Hepatocyte (in vitro differentiated cells): ENCODE measurements around the gene PTPRE.

Experiments used
- EZH2 ChIP-seq: fragments of 200-600 bp; sonication (generic); IDR thresholded peaks from 2 replicates; pipeline ENCODE4 v1.6.1; 2016; ENCODE audit warnings: antibody characterized with exemption, mild to moderate bottlenecking, borderline replicate concordance
- TF ChIP-seq, protein P1 (sequence below): fragments of 200-600 bp; sonication (generic); IDR thresholded peaks from 2 replicates; pipeline ENCODE4 v1.5.1; 2016; ENCODE audit warnings: antibody characterized with exemption, mild to moderate bottlenecking; ENCODE audit not compliant: poor library complexity

DNA sequence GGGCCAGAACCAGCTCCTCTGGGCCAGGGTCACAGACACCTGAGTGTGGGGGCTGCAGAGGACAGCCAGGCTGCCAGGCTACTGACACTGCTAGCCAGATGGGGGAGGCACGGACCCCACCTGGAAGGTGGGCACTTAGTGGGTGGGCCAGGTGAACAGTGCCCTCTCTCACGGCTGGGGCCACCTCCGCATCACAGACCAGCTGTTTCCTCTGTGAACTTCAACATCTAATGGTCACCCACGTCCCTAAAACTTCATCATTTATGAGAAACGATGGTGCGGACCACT, 138.9 kb downstream of the PTPRE start:
- TF ChIP-seq, protein P1, sequence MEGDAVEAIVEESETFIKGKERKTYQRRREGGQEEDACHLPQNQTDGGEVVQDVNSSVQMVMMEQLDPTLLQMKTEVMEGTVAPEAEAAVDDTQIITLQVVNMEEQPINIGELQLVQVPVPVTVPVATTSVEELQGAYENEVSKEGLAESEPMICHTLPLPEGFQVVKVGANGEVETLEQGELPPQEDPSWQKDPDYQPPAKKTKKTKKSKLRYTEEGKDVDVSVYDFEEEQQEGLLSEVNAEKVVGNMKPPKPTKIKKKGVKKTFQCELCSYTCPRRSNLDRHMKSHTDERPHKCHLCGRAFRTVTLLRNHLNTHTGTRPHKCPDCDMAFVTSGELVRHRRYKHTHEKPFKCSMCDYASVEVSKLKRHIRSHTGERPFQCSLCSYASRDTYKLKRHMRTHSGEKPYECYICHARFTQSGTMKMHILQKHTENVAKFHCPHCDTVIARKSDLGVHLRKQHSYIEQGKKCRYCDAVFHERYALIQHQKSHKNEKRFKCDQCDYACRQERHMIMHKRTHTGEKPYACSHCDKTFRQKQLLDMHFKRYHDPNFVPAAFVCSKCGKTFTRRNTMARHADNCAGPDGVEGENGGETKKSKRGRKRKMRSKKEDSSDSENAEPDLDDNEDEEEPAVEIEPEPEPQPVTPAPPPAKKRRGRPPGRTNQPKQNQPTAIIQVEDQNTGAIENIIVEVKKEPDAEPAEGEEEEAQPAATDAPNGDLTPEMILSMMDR, result no peak
- TF ChIP-seq EZH2, result no peak
